ENCODE results near the gene AUTS2.

DNA sequence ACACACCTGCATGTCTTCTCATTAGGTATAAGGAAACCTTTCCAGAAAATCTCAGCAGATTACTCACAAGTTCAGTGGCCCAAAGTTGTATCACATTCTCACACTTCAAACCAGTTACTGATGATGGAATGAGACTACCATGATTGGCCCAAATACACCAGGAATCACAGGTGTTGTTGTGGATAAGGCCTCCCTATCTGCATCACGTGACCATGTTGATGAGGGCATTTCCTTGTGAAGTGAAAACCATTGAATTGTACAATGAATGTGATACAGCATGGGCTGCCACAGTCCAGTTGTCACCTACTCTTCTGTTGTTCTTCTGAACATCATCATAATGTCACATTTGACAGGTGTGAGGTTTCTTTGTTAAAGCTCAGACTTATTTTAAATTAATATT, 431.7 kb downstream of the AUTS2 start:
- TF ChIP-seq, protein P1, sequence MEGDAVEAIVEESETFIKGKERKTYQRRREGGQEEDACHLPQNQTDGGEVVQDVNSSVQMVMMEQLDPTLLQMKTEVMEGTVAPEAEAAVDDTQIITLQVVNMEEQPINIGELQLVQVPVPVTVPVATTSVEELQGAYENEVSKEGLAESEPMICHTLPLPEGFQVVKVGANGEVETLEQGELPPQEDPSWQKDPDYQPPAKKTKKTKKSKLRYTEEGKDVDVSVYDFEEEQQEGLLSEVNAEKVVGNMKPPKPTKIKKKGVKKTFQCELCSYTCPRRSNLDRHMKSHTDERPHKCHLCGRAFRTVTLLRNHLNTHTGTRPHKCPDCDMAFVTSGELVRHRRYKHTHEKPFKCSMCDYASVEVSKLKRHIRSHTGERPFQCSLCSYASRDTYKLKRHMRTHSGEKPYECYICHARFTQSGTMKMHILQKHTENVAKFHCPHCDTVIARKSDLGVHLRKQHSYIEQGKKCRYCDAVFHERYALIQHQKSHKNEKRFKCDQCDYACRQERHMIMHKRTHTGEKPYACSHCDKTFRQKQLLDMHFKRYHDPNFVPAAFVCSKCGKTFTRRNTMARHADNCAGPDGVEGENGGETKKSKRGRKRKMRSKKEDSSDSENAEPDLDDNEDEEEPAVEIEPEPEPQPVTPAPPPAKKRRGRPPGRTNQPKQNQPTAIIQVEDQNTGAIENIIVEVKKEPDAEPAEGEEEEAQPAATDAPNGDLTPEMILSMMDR (tag by site-specific recombination; IDR thresholded peaks at IDR 0.05), result no peak
- TF ChIP-seq, protein P2, sequence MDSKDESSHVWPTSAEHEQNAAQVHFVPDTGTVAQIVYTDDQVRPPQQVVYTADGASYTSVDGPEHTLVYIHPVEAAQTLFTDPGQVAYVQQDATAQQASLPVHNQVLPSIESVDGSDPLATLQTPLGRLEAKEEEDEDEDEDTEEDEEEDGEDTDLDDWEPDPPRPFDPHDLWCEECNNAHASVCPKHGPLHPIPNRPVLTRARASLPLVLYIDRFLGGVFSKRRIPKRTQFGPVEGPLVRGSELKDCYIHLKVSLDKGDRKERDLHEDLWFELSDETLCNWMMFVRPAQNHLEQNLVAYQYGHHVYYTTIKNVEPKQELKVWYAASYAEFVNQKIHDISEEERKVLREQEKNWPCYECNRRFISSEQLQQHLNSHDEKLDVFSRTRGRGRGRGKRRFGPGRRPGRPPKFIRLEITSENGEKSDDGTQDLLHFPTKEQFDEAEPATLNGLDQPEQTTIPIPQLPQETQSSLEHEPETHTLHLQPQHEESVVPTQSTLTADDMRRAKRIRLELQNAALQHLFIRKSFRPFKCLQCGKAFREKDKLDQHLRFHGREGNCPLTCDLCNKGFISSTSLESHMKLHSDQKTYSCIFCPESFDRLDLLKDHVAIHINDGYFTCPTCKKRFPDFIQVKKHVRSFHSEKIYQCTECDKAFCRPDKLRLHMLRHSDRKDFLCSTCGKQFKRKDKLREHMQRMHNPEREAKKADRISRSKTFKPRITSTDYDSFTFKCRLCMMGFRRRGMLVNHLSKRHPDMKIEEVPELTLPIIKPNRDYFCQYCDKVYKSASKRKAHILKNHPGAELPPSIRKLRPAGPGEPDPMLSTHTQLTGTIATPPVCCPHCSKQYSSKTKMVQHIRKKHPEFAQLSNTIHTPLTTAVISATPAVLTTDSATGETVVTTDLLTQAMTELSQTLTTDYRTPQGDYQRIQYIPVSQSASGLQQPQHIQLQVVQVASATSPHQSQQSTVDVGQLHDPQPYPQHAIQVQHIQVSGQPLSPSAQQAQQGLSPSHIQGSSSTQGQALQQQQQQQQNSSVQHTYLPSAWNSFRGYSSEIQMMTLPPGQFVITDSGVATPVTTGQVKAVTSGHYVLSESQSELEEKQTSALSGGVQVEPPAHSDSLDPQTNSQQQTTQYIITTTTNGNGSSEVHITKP (tag by site-specific recombination; IDR thresholded peaks at IDR 0.05), result no peak
- TF ChIP-seq ZNF274 (IDR thresholded peaks at IDR 0.05; ENCODE audit: low read length) (no peak), ZNF274 (tag by site-specific recombination; IDR thresholded peaks at IDR 0.05; ENCODE audit: borderline replicate concordance) (no peak), ZNF121 (tag by site-specific recombination; IDR thresholded peaks at IDR 0.05) (no peak), ZNF24 (tag by site-specific recombination; IDR thresholded peaks at IDR 0.05) (no peak), ZBTB21 (tag by site-specific recombination; IDR thresholded peaks at IDR 0.05) (no peak), ZFP3 (tag by site-specific recombination; IDR thresholded peaks at IDR 0.05; ENCODE audit: low read depth) (no peak), ZNF174 (tag by site-specific recombination; IDR thresholded peaks at IDR 0.05) (no peak), GLIS1 (tag by site-specific recombination; IDR thresholded peaks at IDR 0.05) (no peak), KLF8 (tag by site-specific recombination; IDR thresholded peaks at IDR 0.05) (no peak)
- TF ChIP-seq, protein P3, sequence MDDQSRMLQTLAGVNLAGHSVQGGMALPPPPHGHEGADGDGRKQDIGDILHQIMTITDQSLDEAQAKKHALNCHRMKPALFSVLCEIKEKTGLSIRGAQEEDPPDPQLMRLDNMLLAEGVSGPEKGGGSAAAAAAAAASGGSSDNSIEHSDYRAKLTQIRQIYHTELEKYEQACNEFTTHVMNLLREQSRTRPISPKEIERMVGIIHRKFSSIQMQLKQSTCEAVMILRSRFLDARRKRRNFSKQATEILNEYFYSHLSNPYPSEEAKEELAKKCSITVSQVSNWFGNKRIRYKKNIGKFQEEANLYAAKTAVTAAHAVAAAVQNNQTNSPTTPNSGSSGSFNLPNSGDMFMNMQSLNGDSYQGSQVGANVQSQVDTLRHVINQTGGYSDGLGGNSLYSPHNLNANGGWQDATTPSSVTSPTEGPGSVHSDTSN (CRISPR knock-in tag; IDR thresholded peaks at IDR 0.05), result no peak
